Left lung (tissue), 10 donors: ENCODE measurements around the gene ANXA4. TPM values are rescaled to one million over a fixed set of nuclear protein-coding genes. Genes with fewer than 3 reads are reported as not detected.

Experiments used
- ATAC-seq: fragments of 200-7000 bp; cut with Tn5 transposase; one replicate; pipeline ENCODE4 v1.9.1; 2020; ENCODE audit warnings: moderate library complexity
- DNase-seq, 4 donors: peaks; one replicate each; pipeline ENCODE4 v3.0.0-alpha.2; 2013 to 2020
- H3K27ac ChIP-seq, 2 donors: fragments of 200-600 bp; sonication (generic) in 1 of 2; one replicate each; pipeline versions ENCODE4 v1.5.0 to v1.8.0; 2020 to 2021
- H3K27me3 ChIP-seq, 2 donors: fragments of 200-600 bp; sonication (generic) in 1 of 2; one replicate each; pipeline versions ENCODE4 v1.5.0 to v1.8.0; 2020 to 2021
- H3K36me3 ChIP-seq, 2 donors: fragments of 200-600 bp; sonication (generic) in 1 of 2; one replicate each; pipeline versions ENCODE4 v1.5.0 to v1.8.0; 2020 to 2021
- H3K4me1 ChIP-seq, 2 donors: fragments of 200-600 bp; one replicate each; pipeline ENCODE4 v1.8.0; 2021
- H3K4me3 ChIP-seq, 2 donors: fragments of 200-600 bp; sonication (generic) in 1 of 2; one replicate each; pipeline versions ENCODE4 v1.5.0 to v1.8.0; 2020 to 2021; ENCODE audit warnings: mild to moderate bottlenecking in 1 of 2
- H3K9me3 ChIP-seq, 2 donors: fragments of 200-600 bp; sonication (generic) in 1 of 2; one replicate each; pipeline versions ENCODE4 v1.5.0 to v1.8.0; 2020 to 2021
- intact Hi-C, 2 donors: fragments of 100-400 bp; cut with DNase I; formaldehyde crosslinking; loops; one replicate each; pipeline versions ENCODE4 v1.11.2 to v1.14.2; 2022
- polyA plus RNA-seq, 6 donors: library from polyadenylated mRNA; unstranded; fragments of 120-200 nt; gene quantifications; one replicate each; pipeline ENCODE4 v1.2.1, GENCODE V29; 2013; ENCODE audit not compliant: insufficient read length in 6 of 6
- total RNA-seq, 2 donors: library from RNA; stranded (reverse); fragmentation: NEBNext Ultra II Directional; extraction: Animal tissue kit (Norgen Biotek cat#: 25700); gene quantifications; one replicate each; pipeline ENCODE4 v1.2.1, GENCODE V29; 2021
- TF ChIP-seq, protein P1 (sequence below), 2 donors: fragments of 200-600 bp; sonication (generic) in 1 of 2; IDR thresholded peaks; one replicate each; pipeline versions ENCODE4 v1.5.0 to v1.8.0; 2021; ENCODE audit warnings: antibody characterized with exemption in 2 of 2
- donor health status: DM: no; HTN: yes; CAD: no.
- donor health status: DM: no; HTN: no; CAD: no.

Gene ANXA4
- total and polyA plus RNA-seq, 8 donors: 74.9 to 217 (median 85.7) TPM

DNA sequence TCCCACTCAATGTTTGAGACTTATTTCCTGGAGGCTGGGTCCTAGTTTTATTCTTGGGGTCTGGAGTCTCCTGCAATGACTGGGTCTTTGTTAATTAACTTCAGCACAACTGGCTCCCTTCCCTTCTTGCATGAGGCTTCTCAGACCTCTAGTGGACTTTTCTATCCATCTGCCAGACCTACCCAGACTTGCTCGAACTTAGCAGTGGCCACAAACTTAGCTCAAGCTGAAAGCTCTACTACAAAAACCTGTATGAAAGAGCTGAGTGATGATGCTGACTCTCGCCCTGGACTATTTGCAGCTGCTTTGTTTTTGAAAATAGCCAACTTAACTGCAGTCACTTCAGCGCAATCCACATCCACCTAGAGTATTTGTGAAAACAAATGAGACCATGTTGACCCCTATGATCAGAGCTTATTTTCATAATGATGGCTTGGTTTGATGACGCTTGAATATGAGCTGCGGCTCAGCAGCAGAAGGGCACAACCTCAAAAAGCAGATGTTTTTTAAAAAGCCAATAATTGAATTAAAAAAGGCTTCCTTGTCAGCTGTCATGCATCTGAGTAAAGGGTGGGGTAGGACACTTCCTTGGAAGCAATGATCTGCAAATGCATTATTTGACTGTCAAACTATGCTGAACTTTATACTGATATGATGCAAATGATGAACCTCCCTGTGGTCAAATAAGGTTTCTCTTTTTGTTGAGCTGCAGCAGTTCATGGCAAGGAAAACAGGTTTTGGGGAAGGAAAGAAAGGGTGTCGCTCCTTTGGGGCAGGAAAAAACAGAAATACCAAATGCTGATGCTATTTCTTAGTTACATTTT lies 10.6 kb upstream of the ANXA4 start:
- no peaks in the 10 kb centered on the region for H3K27me3 ChIP-seq
- H3K4me1 ChIP-seq: no peaks in the 10 kb centered on the region
- H3K9me3 ChIP-seq: no peaks in the 10 kb centered on the region
- no peak for ATAC-seq
- no peak for DNase-seq
- TF ChIP-seq, protein P1, sequence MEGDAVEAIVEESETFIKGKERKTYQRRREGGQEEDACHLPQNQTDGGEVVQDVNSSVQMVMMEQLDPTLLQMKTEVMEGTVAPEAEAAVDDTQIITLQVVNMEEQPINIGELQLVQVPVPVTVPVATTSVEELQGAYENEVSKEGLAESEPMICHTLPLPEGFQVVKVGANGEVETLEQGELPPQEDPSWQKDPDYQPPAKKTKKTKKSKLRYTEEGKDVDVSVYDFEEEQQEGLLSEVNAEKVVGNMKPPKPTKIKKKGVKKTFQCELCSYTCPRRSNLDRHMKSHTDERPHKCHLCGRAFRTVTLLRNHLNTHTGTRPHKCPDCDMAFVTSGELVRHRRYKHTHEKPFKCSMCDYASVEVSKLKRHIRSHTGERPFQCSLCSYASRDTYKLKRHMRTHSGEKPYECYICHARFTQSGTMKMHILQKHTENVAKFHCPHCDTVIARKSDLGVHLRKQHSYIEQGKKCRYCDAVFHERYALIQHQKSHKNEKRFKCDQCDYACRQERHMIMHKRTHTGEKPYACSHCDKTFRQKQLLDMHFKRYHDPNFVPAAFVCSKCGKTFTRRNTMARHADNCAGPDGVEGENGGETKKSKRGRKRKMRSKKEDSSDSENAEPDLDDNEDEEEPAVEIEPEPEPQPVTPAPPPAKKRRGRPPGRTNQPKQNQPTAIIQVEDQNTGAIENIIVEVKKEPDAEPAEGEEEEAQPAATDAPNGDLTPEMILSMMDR (IDR thresholded peaks at IDR 0.05): no peak
- H3K4me3 ChIP-seq: no peak overlapping the region
- no peaks in the 10 kb centered on the region for H3K36me3 ChIP-seq
- intact Hi-C loops: loop anchor here in 1 of 2 donors (10.0 kb wide), 1 partner anchor 83 kb away; no protein-coding TSS in a partner anchor
- H3K27ac ChIP-seq: no peak overlapping the region

DNA sequence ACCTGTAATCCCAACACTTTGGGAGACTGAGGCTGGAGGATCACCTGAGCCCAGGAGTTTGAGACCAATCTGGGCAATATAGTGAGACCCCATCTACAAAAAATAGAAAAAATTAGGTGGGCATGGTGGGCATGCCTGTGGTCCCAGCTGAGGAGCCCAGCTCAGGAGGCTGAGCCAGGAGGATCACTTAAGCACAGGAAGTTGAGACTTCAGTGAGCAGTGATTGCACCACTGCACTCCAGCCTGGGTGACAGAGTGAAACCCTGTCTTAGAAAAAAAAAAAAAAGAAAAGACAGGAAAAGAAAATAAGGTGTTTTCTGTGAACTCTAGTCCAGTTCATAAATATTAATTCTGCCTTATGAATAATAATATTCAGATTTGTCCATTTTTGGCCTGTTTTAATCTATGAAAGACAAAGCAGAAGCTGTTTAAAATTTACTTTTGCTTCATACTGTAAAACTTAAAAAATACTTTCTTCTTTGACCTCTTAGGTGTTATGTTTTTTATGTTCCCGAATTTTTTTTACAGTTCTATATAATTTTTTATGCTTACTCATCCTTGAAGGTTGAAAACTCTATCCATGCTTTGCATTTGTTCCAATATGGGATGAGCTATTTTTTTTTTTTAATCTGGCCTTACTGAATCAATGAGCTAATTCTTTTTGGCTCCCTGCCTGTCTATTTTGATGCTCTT lies 8.4 kb upstream of the ANXA4 start:
- no peaks in the 10 kb centered on the region for H3K9me3 ChIP-seq
- H3K4me1 ChIP-seq: no peaks in the 10 kb centered on the region
- ATAC-seq: no peak
- no peaks in the 10 kb centered on the region for H3K36me3 ChIP-seq
- H3K4me3 ChIP-seq: no peak overlapping the region
- H3K27ac ChIP-seq: no peak overlapping the region
- no peaks in the 10 kb centered on the region for H3K27me3 ChIP-seq
- no peak for DNase-seq
- TF ChIP-seq, protein P1 (IDR thresholded peaks at IDR 0.05): no peak
- intact Hi-C loops: loop anchor here in 1 of 2 donors (10.0 kb wide), 1 partner anchor 81 kb away; no protein-coding TSS in a partner anchor

DNA sequence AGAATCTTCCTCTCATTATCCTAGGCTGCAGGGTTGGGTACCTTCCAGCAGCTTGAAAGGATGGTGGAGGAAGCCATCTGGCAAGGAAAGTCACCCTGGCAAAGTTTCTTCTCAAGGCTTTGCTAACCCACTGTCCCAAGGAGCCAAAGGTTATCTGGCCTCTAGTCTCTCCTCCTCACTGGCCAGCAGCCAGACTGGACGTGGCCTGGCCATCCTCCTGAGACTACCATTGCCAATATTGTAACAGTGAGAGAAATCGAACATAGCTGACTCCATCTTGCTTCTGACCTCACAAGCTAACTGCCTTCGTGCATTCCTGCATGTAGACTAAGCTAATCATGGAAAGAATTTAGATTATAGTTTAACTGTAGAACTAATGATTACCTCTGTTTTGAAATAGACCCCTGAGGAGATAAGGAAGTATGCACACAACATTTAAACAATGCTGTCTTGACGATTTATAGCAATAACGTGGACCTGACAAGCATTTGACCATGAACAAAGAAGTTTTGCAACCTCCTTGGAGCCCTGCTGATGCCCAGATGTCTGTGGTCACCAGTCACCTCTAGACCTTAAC lies 7.8 kb upstream of the ANXA4 start:
- intact Hi-C loops: loop anchor here in 1 of 2 donors (10.0 kb wide), 1 partner anchor 81 kb away; no protein-coding TSS in a partner anchor
- peak in 1 of 4 donors; percentile 33 for DNase-seq
- H3K27ac ChIP-seq: no peak overlapping the region
- ATAC-seq: no peak
- H3K27me3 ChIP-seq: no peaks in the 10 kb centered on the region
- no peaks in the 10 kb centered on the region for H3K36me3 ChIP-seq
- no peaks in the 10 kb centered on the region for H3K4me1 ChIP-seq
- no peak overlapping the region for H3K4me3 ChIP-seq
- no peaks in the 10 kb centered on the region for H3K9me3 ChIP-seq
- TF ChIP-seq, protein P1 (IDR thresholded peaks at IDR 0.05): no peak

DNA sequence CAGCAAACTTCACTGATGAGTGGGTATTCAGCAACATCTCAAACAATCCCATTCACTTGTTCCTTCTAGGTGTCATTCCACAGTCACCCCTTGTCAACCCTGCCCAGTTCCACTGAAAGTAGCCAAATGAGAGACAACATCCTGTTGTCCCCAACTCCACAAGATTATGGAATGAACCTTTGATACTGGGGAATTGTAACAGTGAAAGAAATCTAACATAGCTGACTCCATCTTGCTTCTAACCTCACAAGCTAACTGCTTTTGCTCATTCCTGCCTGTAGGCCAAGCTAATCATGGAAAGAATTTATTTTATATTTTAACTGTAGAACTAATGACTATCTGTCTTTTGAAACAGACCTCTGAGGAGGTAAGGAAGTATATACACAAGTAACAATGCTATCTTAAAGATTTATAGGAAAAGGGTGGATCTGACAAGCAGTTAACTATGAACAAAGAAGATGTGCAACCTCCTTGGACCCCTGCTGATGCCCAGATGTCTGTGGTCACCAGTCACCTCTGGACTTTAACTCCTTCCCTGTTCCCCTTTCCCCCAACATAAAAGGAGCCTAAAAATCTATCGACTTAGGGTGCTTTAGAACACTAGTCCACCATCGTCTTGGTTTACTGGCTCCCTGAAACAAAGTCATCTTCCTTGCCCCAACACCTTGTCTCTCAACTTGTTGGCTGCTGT lies 6.9 kb upstream of the ANXA4 start:
- H3K36me3 ChIP-seq: no peaks in the 10 kb centered on the region
- TF ChIP-seq, protein P1 (IDR thresholded peaks at IDR 0.05): no peak
- H3K4me3 ChIP-seq: no peak overlapping the region
- intact Hi-C loops: loop anchor here in 1 of 2 donors (10.0 kb wide), 1 partner anchor 80 kb away; no protein-coding TSS in a partner anchor
- peaks cover 0 to under 1% of the 10 kb centered on the region in 2 donors for H3K4me1 ChIP-seq
- H3K27ac ChIP-seq: no peak overlapping the region
- H3K9me3 ChIP-seq: no peaks in the 10 kb centered on the region
- ATAC-seq (no peak), DNase-seq (no peak)
- H3K27me3 ChIP-seq: no peaks in the 10 kb centered on the region
